ENCODE measurements around the gene LCN2. TPM values are rescaled to one million over a fixed set of nuclear protein-coding genes. Genes with fewer than 3 reads are reported as not detected.

The LCN2 gene
- total and polyA plus RNA-seq, 10 of the 15 experiments (the other 5 are each of a cell fraction or from before 2014, with no cell fraction given), result not detected

- TF ChIP-seq BMI1 (IDR thresholded peaks at IDR 0.05; ENCODE audit: borderline replicate concordance), result no peak
- TF ChIP-seq RELB (IDR thresholded peaks at IDR 0.05; ENCODE audit: low read depth), result no peak
- TF ChIP-seq KLF5 (IDR thresholded peaks at IDR 0.05; ENCODE audit: partially characterized antibody), result no peak
- no peak for TF ChIP-seq GATAD2B (conservative IDR thresholded peaks at IDR 0.05; ENCODE audit: low read depth)
- TF ChIP-seq SMAD1 (IDR thresholded peaks at IDR 0.05; ENCODE audit: low read depth, partially characterized antibody), result no peak
- TF ChIP-seq ZNF592 (IDR thresholded peaks at IDR 0.05), result no peak
- no peak for TF ChIP-seq RFX5 (IDR thresholded peaks at IDR 0.05; ENCODE audit: low read depth, low read length)
- TF ChIP-seq CBFB (IDR thresholded peaks at IDR 0.05; ENCODE audit: low read depth), result no peak
Measured at GRCh38 chr9:128175102-128175563, 25.9 kb downstream of the LCN2 start (continued).

Measured in GM12878 (cell line).